Activated CD4-positive, alpha-beta T cell treated with anti-CD3 and anti-CD28 coated beads, Interleukin-10, Interleukin-2, amounts not matched to agents 100 ng/mL and 50 ng/mL, durations not matched to agents 16 hours and 8 hours (primary cell): Measurements from ENCODE around the gene C10orf90.
A peak's percentile ranks its signal among the peaks of the same experiment; 100 is the strongest.

Source experiments
- DNase-seq: peaks from one replicate; pipeline ENCODE4 v3.0.0-alpha.2; 2020

The C10orf90 gene

GRCh38 chr10:126671402-126671975 lies 996 bp upstream of the C10orf90 start:
- DNase-seq, result no peak

GRCh38 chr10:126670895-126671261 lies 385 bp upstream of the C10orf90 start:
- no peak for DNase-seq

GRCh38 chr10:126669168-126669567 lies 1.3 kb downstream of the C10orf90 start:
- no peak for DNase-seq

GRCh38 chr10:126668505-126668904 lies 2.0 kb downstream of the C10orf90 start:
- DNase-seq, result no peak

- DNase-seq, result no peak
Observed at GRCh38 chr10:126667568-126667967, 2.9 kb downstream of the C10orf90 start.

- no peak for DNase-seq
Observed at GRCh38 chr10:126665207-126665606, 5.3 kb downstream of the C10orf90 start.

GRCh38 chr10:126663880-126664279 lies 6.6 kb downstream of the C10orf90 start:
- peak; percentile 4 for DNase-seq

GRCh38 chr10:126663328-126663727 lies 7.2 kb downstream of the C10orf90 start:
- peak; percentile 36 for DNase-seq

GRCh38 chr10:126661841-126662515 lies 8.5 kb downstream of the C10orf90 start:
- DNase-seq, result no peak

GRCh38 chr10:126661356-126661755 lies 9.1 kb downstream of the C10orf90 start:
- no peak for DNase-seq

- DNase-seq, result no peak
Observed at GRCh38 chr10:126659750-126660149, 10.7 kb downstream of the C10orf90 start.

- DNase-seq, result no peak
Observed at GRCh38 chr10:126658928-126659327, 11.6 kb downstream of the C10orf90 start.

- peak; percentile 52 for DNase-seq
Observed at GRCh38 chr10:126654579-126654978, 15.9 kb downstream of the C10orf90 start.

- DNase-seq, result no peak
Observed at GRCh38 chr10:126651467-126651866, 19.0 kb downstream of the C10orf90 start.

GRCh38 chr10:126650161-126650560 lies 20.3 kb downstream of the C10orf90 start:
- DNase-seq, result no peak

GRCh38 chr10:126647116-126647515 lies 23.4 kb downstream of the C10orf90 start:
- DNase-seq, result no peak

GRCh38 chr10:126646110-126646509 lies 24.4 kb downstream of the C10orf90 start:
- no peak for DNase-seq

- no peak for DNase-seq
Observed at GRCh38 chr10:126640401-126640800, 30.1 kb downstream of the C10orf90 start.

GRCh38 chr10:126639084-126639483 lies 31.4 kb downstream of the C10orf90 start:
- DNase-seq, result no peak

- no peak for DNase-seq
Observed at GRCh38 chr10:126638542-126638941, 32.0 kb downstream of the C10orf90 start.

GRCh38 chr10:126637501-126637900 lies 33.0 kb downstream of the C10orf90 start:
- no peak for DNase-seq

GRCh38 chr10:126634911-126635310 lies 35.6 kb downstream of the C10orf90 start:
- no peak for DNase-seq

GRCh38 chr10:126634347-126634746 lies 36.1 kb downstream of the C10orf90 start:
- no peak for DNase-seq

GRCh38 chr10:126632705-126633104 lies 37.8 kb downstream of the C10orf90 start:
- no peak for DNase-seq
